HG02973 (cell line): ENCODE data around the gene C1QTNF2.

Experiments
- ATAC-seq: cut with Tn5 transposase; IDR thresholded peaks from one replicate; pipeline ENCODE4 v1.9.1; 2021; ENCODE audit warnings: moderate library complexity; ENCODE audit not compliant: unreplicated experiment

Gene C1QTNF2

GRCh38 chr5:160306696-160307095 is 63.7 kb downstream of the C1QTNF2 start:
- no peak for ATAC-seq

- ATAC-seq, result no peak
Observed at GRCh38 chr5:160305319-160305718, 65.1 kb downstream of the C1QTNF2 start.

GRCh38 chr5:160303690-160304089 is 66.7 kb downstream of the C1QTNF2 start:
- ATAC-seq, result no peak

GRCh38 chr5:160298189-160298588 is 72.2 kb downstream of the C1QTNF2 start:
- no peak for ATAC-seq

DNA sequence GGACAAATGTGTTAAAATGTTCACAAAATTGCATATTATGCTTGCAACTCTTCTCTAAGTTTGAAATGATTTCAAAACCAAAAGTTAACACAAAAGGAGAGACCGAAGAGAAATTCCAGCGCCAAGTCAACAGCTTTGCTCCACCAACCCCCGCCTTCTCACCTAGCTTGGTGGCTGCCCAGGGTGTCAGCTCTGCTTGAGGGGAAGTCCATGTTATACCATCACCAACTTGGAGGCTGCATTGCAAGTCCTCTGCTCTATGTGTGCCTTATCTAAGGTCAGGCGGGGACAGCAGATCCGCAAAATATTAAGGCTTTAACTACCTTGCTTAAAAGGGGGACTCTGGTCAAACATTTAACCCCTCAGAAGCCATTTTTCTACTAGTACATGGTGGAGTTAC is 72.7 kb downstream of the C1QTNF2 start:
- no peak for ATAC-seq
